Endothelial cell of umbilical vein (primary cell): ENCODE data around the gene CHTOP.

ENCODE experiments used
- CTCF ChIP-seq, 2 donors: IDR thresholded peaks; 1 replicate in 1 of 2; 2 replicates in 1 of 2; pipeline ENCODE4 v1.5.1; 2011; ENCODE audit warnings: low read length in 2 of 2, mild to moderate bottlenecking in 2 of 2, moderate library complexity in 2 of 2, control low read depth in 1 of 2, inconsistent platforms in 1 of 2, low read depth in 1 of 2; ENCODE audit not compliant: insufficient read depth in 1 of 2; ENCODE audit errors: extremely low read depth in 1 of 2
- POLR2A ChIP-seq: IDR thresholded peaks from 2 replicates; pipeline ENCODE4 v1.6.1; 2012; ENCODE audit warnings: low read depth, mild to moderate bottlenecking, control low read depth, low read length

- TF ChIP-seq POLR2A (no peak), CTCF (IDR thresholded peaks at IDR 0.05; ENCODE audit: extremely low read depth in 1 of 2, insufficient read depth in 1 of 2, low read depth in 1 of 2, low read length in 2 of 2) (no peak)
Observed at GRCh38 chr1:153651771-153652170, 17.9 kb downstream of the CHTOP start.
